GM12878 (cell line): ENCODE data around the gene TEX44. TPM values are rescaled to one million over a fixed set of nuclear protein-coding genes. Genes with fewer than 3 reads are reported as not detected.

Source experiments
- ATAC-seq: fragments of 200-7000 bp; cut with Tn5 transposase; 3 replicates; pipeline ENCODE4 v1.9.1; 2020; ENCODE audit warnings: mild to moderate bottlenecking, moderate library complexity
- BruUV-seq: library from RNA; stranded (reverse); fragments of 400-500 nt; replicated peaks from 2 replicates; lab custom pipeline; 2021; lab: Mats Ljungman, UMichigan
- CTCF ChIA-PET: fragments of 300-600 bp; sonication (Branson Sonifier 250); formaldehyde crosslinking; extraction: SDS; loops from one replicate; lab custom pipeline; 2021; ENCODE audit warnings: inconsistent platforms; lab: Yijun Ruan, JAX
- POLR2A ChIA-PET: fragments of 350-600 bp; formaldehyde crosslinking; extraction: SDS; loops from one replicate; lab custom pipeline; 2021; ENCODE audit warnings: inconsistent platforms; lab: Charles Lee
- RAD21 ChIA-PET: fragments of 300-600 bp; sonication (Branson Sonifier 250); formaldehyde crosslinking; loops from one replicate; lab custom pipeline; 2023; ENCODE audit warnings: antibody characterized with exemption; ENCODE audit not compliant: unreplicated experiment; lab: Charles Lee
- SMC1A ChIA-PET: fragments of 300-600 bp; sonication (Branson Sonifier 250); formaldehyde crosslinking; loops from one replicate; lab custom pipeline; 2023; ENCODE audit not compliant: unreplicated experiment, uncharacterized antibody; lab: Charles Lee
- DNase-seq: peaks from one replicate; pipeline ENCODE4 v3.0.0-alpha.2; 2011; ENCODE audit warnings: low read depth, low spot score
- FAIRE-seq: peaks from 3 replicates; lab custom pipeline; 2011; peaks lifted over from hg19 to GRCh38; lab: Jason Lieb, UNC
- H2AFZ ChIP-seq: 2 replicates; pipeline ENCODE4 v1.6.0; 2011; ENCODE audit warnings: low read depth, low read length, control low read depth; ENCODE audit not compliant: control insufficient read depth
- H3K27ac ChIP-seq: 2 replicates; pipeline ENCODE4 v1.5.1; 2011; ENCODE audit warnings: control low read depth; ENCODE audit not compliant: control insufficient read depth, insufficient read depth
- H3K27me3 ChIP-seq, 2 experiments: replicated peaks in 1 of 2; 2 replicates each; pipeline versions ENCODE4 v1.6.0 to v1.6.1; 2011; ENCODE audit warnings: low read length in 1 of 2; ENCODE audit not compliant: control insufficient read depth in 2 of 2, insufficient read depth in 2 of 2
- H3K36me3 ChIP-seq, 2 experiments: 2 replicates each; pipeline ENCODE4 v1.5.1; 2011; ENCODE audit warnings: low read length in 1 of 2; ENCODE audit not compliant: control insufficient read depth in 2 of 2, insufficient read depth in 2 of 2
- H3K4me1 ChIP-seq: 2 replicates; pipeline ENCODE4 v1.6.1; 2011; ENCODE audit warnings: mild to moderate bottlenecking, low read length, moderate library complexity, mixed read lengths; ENCODE audit not compliant: control insufficient read depth, insufficient read depth
- H3K4me2 ChIP-seq: 2 replicates; pipeline ENCODE4 v1.6.0; 2011; ENCODE audit warnings: control low read depth; ENCODE audit not compliant: control insufficient read depth, insufficient read depth
- H3K4me3 ChIP-seq: fragments of 200-600 bp; sonication (generic); 2 replicates; pipeline ENCODE4 v1.5.1; 2016
- H3K79me2 ChIP-seq: 2 replicates; pipeline ENCODE4 v1.6.0; 2011; ENCODE audit warnings: low read length; ENCODE audit not compliant: control insufficient read depth, insufficient read depth
- H3K9ac ChIP-seq: 2 replicates; pipeline ENCODE4 v1.8.0; 2011; ENCODE audit warnings: low read length, control low read depth, mixed read lengths; ENCODE audit not compliant: control insufficient read depth, insufficient read depth
- H3K9me3 ChIP-seq: replicated peaks from 3 replicates; pipeline ENCODE4 v1.5.1; 2011; ENCODE audit warnings: mild to moderate bottlenecking, low read length; ENCODE audit not compliant: control insufficient read depth, insufficient read depth
- H4K20me1 ChIP-seq: 2 replicates; pipeline ENCODE4 v1.6.0; 2011; ENCODE audit not compliant: control insufficient read depth, insufficient read depth
- ATF7 ChIP-seq: fragments of 450-650 bp; IDR thresholded peaks from 2 replicates; pipeline ENCODE4 v1.6.1; 2016; ENCODE audit warnings: low read depth, mild to moderate bottlenecking
- BCL3 ChIP-seq: IDR thresholded peaks from 2 replicates; pipeline ENCODE4 v1.6.1; 2011; ENCODE audit warnings: borderline replicate concordance, low read depth, mild to moderate bottlenecking, moderate library complexity, low read length; ENCODE audit not compliant: insufficient read depth, poor library complexity, severe bottlenecking
- CTCF ChIP-seq, 3 experiments: IDR thresholded peaks in 2 of 3; conservative IDR thresholded peaks in 1 of 3; 2 replicates each; pipeline ENCODE4 v1.5.1; 2011; ENCODE audit warnings: low read depth in 3 of 3, low read length in 3 of 3, mild to moderate bottlenecking in 3 of 3, control low read depth in 2 of 3, moderate library complexity in 2 of 3, inconsistent platforms in 1 of 3, mixed read lengths in 1 of 3; ENCODE audit not compliant: control insufficient read depth in 2 of 3, insufficient read depth in 1 of 3; ENCODE audit errors: extremely low read depth in 1 of 3
- FOXM1 ChIP-seq: IDR thresholded peaks from 2 replicates; pipeline ENCODE4 v1.6.1; 2012; ENCODE audit warnings: low read depth, mild to moderate bottlenecking, inconsistent platforms, low read length, moderate library complexity
- IKZF1 ChIP-seq: fragments of 450-650 bp; conservative IDR thresholded peaks from 2 replicates; pipeline ENCODE4 v1.6.1; 2017; ENCODE audit warnings: antibody characterized with exemption, mild to moderate bottlenecking
- MEF2A ChIP-seq: IDR thresholded peaks from 2 replicates; pipeline ENCODE4 v1.6.1; 2011; ENCODE audit warnings: low read depth, mild to moderate bottlenecking, low read length, moderate library complexity; ENCODE audit not compliant: insufficient read depth
- PBX3 ChIP-seq: IDR thresholded peaks from 2 replicates; pipeline ENCODE4 v1.6.1; 2011; ENCODE audit warnings: mild to moderate bottlenecking, low read depth, low read length, moderate library complexity; ENCODE audit not compliant: insufficient replicate concordance
- POLR2AphosphoS5 ChIP-seq: IDR thresholded peaks from 2 replicates; pipeline ENCODE4 v1.6.1; 2011; ENCODE audit warnings: mild to moderate bottlenecking, low read length, inconsistent platforms
- RBBP5 ChIP-seq: fragments of 200-600 bp; sonication (generic); conservative IDR thresholded peaks from 2 replicates; pipeline ENCODE4 v1.6.1; 2016
- SREBF1 ChIP-seq: IDR thresholded peaks from 2 replicates; pipeline ENCODE4 v1.6.1; 2012; ENCODE audit warnings: mild to moderate bottlenecking, low read length
- TCF7 ChIP-seq: IDR thresholded peaks from 2 replicates; pipeline ENCODE4 v1.6.1; 2014; ENCODE audit warnings: antibody characterized with exemption, borderline replicate concordance
- ZBED1 ChIP-seq: IDR thresholded peaks from 2 replicates; pipeline ENCODE4 v1.6.1; 2016; ENCODE audit warnings: borderline replicate concordance
- WGBS: methylation state at CpG from one replicate; pipeline ENCODE4 v1.1.6; 2016; ENCODE audit warnings: low lambda C conversion rate; ENCODE audit not compliant: insufficient replicate concordance, insufficient coverage; ENCODE audit errors: missing lambda C conversion rate; 5-methylcytosine and 5-hydroxymethylcytosine counted together
- in situ Hi-C: fragments of 300-500 bp; cut with MboI; formaldehyde crosslinking; loops from 9 replicates; pipeline ENCODE4 v1.14.3; 2018; ENCODE audit warnings: mixed read lengths
- intact Hi-C: fragments of 100-400 bp; cut with micrococcal nuclease; formaldehyde crosslinking; loops from one replicate; pipeline ENCODE4 v1.14.2; 2022; ENCODE audit not compliant: unreplicated experiment
- polyA plus RNA-seq, 11 experiments: library from polyadenylated mRNA; depleted of rRNA in 4 of 11; unstranded in 6 of 11; stranded (reverse) in 5 of 11; fragments of >200 nt; fragmentation: Nextera tagmentation in 4 of 11; fragmentation: Illumina TruSeq in 1 of 11; extraction: Ambion mirVana in 4 of 11; extraction: Trizol in 1 of 11; gene quantifications; 1 replicate in 1 of 11; 2 replicates in 10 of 11; pipeline versions ENCODE4 v1.2.1 to v1.2.3, GENCODE V29; 2011 to 2016; ENCODE audit warnings: inconsistent platforms in 2 of 11, missing spikeins in 2 of 11, low read depth in 1 of 11
- total RNA-seq, 4 experiments: library from RNA; depleted of rRNA in 3 of 4; stranded (reverse); fragments of >200 nt in 3 of 4; fragmentation: Illumina TruSeq in 1 of 4; extraction: Trizol in 1 of 4; gene quantifications; 2 replicates each; pipeline versions ENCODE4 v1.2.1 to v1.2.3, GENCODE V29; 2013 to 2021

The TEX44 gene
- total and polyA plus RNA-seq, 10 of the 15 experiments (the other 5 are each of a cell fraction or from before 2014, with no cell fraction given) = not detected

- Histone ChIP-seq H3K4me3 (no peak overlapping the region), H2AFZ (no peak overlapping the region), H3K9ac (no peak overlapping the region), H3K36me3 (no peaks in the 10 kb centered on the region), H4K20me1 (no peaks in the 10 kb centered on the region)
- ChIA-PET CTCF (interaction anchor here (1.1 kb wide), 1 partner anchor 35 kb away, joined by 3 read pairs; no protein-coding TSS in a partner anchor), POLR2A (no interaction called here), SMC1A (no interaction called here)
- DNase-seq = no peak
- no peak for ATAC-seq
- intact Hi-C loops (no loop called here), in situ Hi-C loops (no loop called here)
- TF ChIP-seq ZBED1 (no peak), TCF7 (no peak), FOXM1 (no peak), CTCF (IDR thresholded peaks at IDR 0.05 in 2 of 3, conservative IDR thresholded peaks at IDR 0.05 in 1 of 3; ENCODE audit: control insufficient read depth in 2 of 3, extremely low read depth in 1 of 3, insufficient read depth in 1 of 3, low read depth in 3 of 3, low read length in 3 of 3) (no peak), MEF2A (no peak), RBBP5 (no peak), ATF7 (no peak), IKZF1 (no peak), PBX3 (no peak), POLR2AphosphoS5 (no peak), BCL3 (no peak), SREBF1 (no peak)
- TF ChIP-seq, all 136 proteins: peak for 0
- no peak overlapping the region for H3K27ac ChIP-seq
- RAD21 ChIA-PET = no interaction called here
- H3K4me1 ChIP-seq = peaks cover 14% of the 10 kb centered on the region
- 49% methylated on average over 6 of the region's 6 CpGs for WGBS
- H3K4me2 ChIP-seq = no peak overlapping the region
- FAIRE-seq = no peak
- no TSS peak for BruUV-seq
- no peaks in the 10 kb centered on the region for H3K79me2 ChIP-seq
- H3K27me3 ChIP-seq = no peaks in the 10 kb centered on the region
- H3K9me3 ChIP-seq = no peaks in the 10 kb centered on the region
Measured at GRCh38 chr2:231640241-231640640, 47.6 kb downstream of the TEX44 start.
